ENCODE data around the gene TRMT10C. TPM values are rescaled to one million over a fixed set of nuclear protein-coding genes. Genes with fewer than 3 reads are reported as not detected.
"Not testable (repeated sequence)": the region's sequence is repeated elsewhere in the genome, so short reads cannot be mapped to it uniquely, and the experiment has no call there.

Gene TRMT10C
- total RNA-seq, 2 donors from 2014 or later: 29.7 to 43.5 TPM

- Mint-ChIP-seq H3K4me3 (no peak overlapping the region), H3K4me1 (ENCODE audit: low read depth in 2 of 2) (peaks cover 20 to 27% of the 10 kb centered on the region in 2 donors), H3K27ac (no peak overlapping the region), H3K27me3 (peaks cover 0 to 3% of the 10 kb centered on the region in 2 donors), H3K36me3 (peaks cover 14% of the 10 kb centered on the region), H3K9me3 (no peaks in the 10 kb centered on the region)
- DNase-seq (ENCODE audit: low spot score) (no peak), ATAC-seq (no peak)
Observed at GRCh38 chr3:101571028-101571895, 9.6 kb downstream of the TRMT10C start.

GRCh38 chr3:101573449-101574387, 12.1 kb downstream of the TRMT10C start, which contains the start of gene PCNP:
Gene PCNP, plus strand, starts transcription at chr3:101574180. Its CDS starts 36 bp downstream, at chr3:101574216.
- peak within 1 kb of the TSS; percentile 79 to 91 for H3K27ac Mint-ChIP-seq
- peaks cover 0 to 3% of the 10 kb centered on the region in 2 donors for H3K27me3 Mint-ChIP-seq
- H3K4me3 Mint-ChIP-seq: peak within 1 kb of the TSS; percentile 87
- peak; percentile 99 for DNase-seq (ENCODE audit: low spot score)
- ATAC-seq: peak; percentile 93 to 95
- H3K9me3 Mint-ChIP-seq: no peaks in the 10 kb centered on the region
- peaks cover 24 to 34% of the 10 kb centered on the region in 2 donors for H3K4me1 Mint-ChIP-seq (ENCODE audit: low read depth in 2 of 2)
- peaks cover 5% of the 10 kb centered on the region for H3K36me3 Mint-ChIP-seq

- H3K4me1 Mint-ChIP-seq (ENCODE audit: low read depth in 2 of 2): peaks cover 26 to 40% of the 10 kb centered on the region in 2 donors
Observed at GRCh38 chr3:101574388-101575112, 12.9 kb downstream of the TRMT10C start.

GRCh38 chr3:101577286-101577685, 15.6 kb downstream of the TRMT10C start:
- Mint-ChIP-seq H3K27ac (no peak overlapping the region), H3K36me3 (peaks cover 11% of the 10 kb centered on the region), H3K27me3 (no peaks in the 10 kb centered on the region), H3K4me1 (ENCODE audit: low read depth in 2 of 2) (peaks cover 34 to 46% of the 10 kb centered on the region in 2 donors), H3K9me3 (no peaks in the 10 kb centered on the region), H3K4me3 (no peak overlapping the region)
- ATAC-seq (no peak), DNase-seq (ENCODE audit: low spot score) (no peak)

More at GRCh38 chr3:101574388-101575112, 12.9 kb downstream of the TRMT10C start:
- Mint-ChIP-seq H3K27ac (peak overlapping the region; percentile 79 to 91), H3K36me3 (peaks cover 6% of the 10 kb centered on the region), H3K9me3 (no peaks in the 10 kb centered on the region), H3K27me3 (peaks cover 0 to 3% of the 10 kb centered on the region in 2 donors), H3K4me3 (peak overlapping the region; percentile 87)
- DNase-seq (ENCODE audit: low spot score) (peak; percentile 62), ATAC-seq (peak; percentile 74 to 75)

GRCh38 chr3:101588616-101589015, 26.9 kb downstream of the TRMT10C start:
- Mint-ChIP-seq H3K27me3 (no peaks in the 10 kb centered on the region), H3K27ac (peak overlapping the region in 1 of 2 donors; percentile 33), H3K36me3 (peaks cover 14% of the 10 kb centered on the region), H3K4me1 (ENCODE audit: low read depth in 2 of 2) (peaks cover 19% of the 10 kb centered on the region in 2 donors), H3K9me3 (no peaks in the 10 kb centered on the region), H3K4me3 (no peak overlapping the region)
- no peak for DNase-seq (ENCODE audit: low spot score)
- ATAC-seq: no peak

- DNase-seq (ENCODE audit: low spot score) (no peak), ATAC-seq (no peak)
- no peak overlapping the region for H3K27ac Mint-ChIP-seq
- peaks cover 9% of the 10 kb centered on the region for H3K36me3 Mint-ChIP-seq
- H3K27me3 Mint-ChIP-seq: no peaks in the 10 kb centered on the region
- no peak overlapping the region for H3K4me3 Mint-ChIP-seq
- no peaks in the 10 kb centered on the region for H3K9me3 Mint-ChIP-seq
- peaks cover 13 to 14% of the 10 kb centered on the region in 2 donors for H3K4me1 Mint-ChIP-seq (ENCODE audit: low read depth in 2 of 2)
Observed at GRCh38 chr3:101591071-101591470, 29.4 kb downstream of the TRMT10C start.

- no peak overlapping the region for H3K27ac Mint-ChIP-seq
- no peak for ATAC-seq
Observed at GRCh38 chr3:101602731-101603130, 41.1 kb downstream of the TRMT10C start.

GRCh38 chr3:101603184-101603583, 41.5 kb downstream of the TRMT10C start:
- H3K27me3 Mint-ChIP-seq: no peaks in the 10 kb centered on the region
- ATAC-seq: no peak
- H3K9me3 Mint-ChIP-seq: no peaks in the 10 kb centered on the region
- H3K4me3 Mint-ChIP-seq: no peak overlapping the region
- no peak for DNase-seq (ENCODE audit: low spot score)
- no peaks in the 10 kb centered on the region for H3K4me1 Mint-ChIP-seq (ENCODE audit: low read depth in 2 of 2)
- no peak overlapping the region for H3K27ac Mint-ChIP-seq
- no peaks in the 10 kb centered on the region for H3K36me3 Mint-ChIP-seq

More at GRCh38 chr3:101602731-101603130, 41.1 kb downstream of the TRMT10C start:
- Mint-ChIP-seq H3K4me3 (no peak overlapping the region), H3K4me1 (ENCODE audit: low read depth in 2 of 2) (no peaks in the 10 kb centered on the region), H3K36me3 (no peaks in the 10 kb centered on the region), H3K9me3 (no peaks in the 10 kb centered on the region), H3K27me3 (no peaks in the 10 kb centered on the region)
- no peak for DNase-seq (ENCODE audit: low spot score)

- H3K27me3 Mint-ChIP-seq; H3K4me1 Mint-ChIP-seq (ENCODE audit: low read depth in 2 of 2); H3K4me3 Mint-ChIP-seq; DNase-seq (ENCODE audit: low spot score); H3K27ac Mint-ChIP-seq; H3K36me3 Mint-ChIP-seq; ATAC-seq; H3K9me3 Mint-ChIP-seq: not testable (repeated sequence)
Observed at GRCh38 chr3:101605398-101605797, 43.7 kb downstream of the TRMT10C start.

GRCh38 chr3:101611023-101611422, 49.4 kb downstream of the TRMT10C start:
- H3K27me3 Mint-ChIP-seq: no peaks in the 10 kb centered on the region
- DNase-seq (ENCODE audit: low spot score): no peak
- no peak overlapping the region for H3K4me3 Mint-ChIP-seq
- no peaks in the 10 kb centered on the region for H3K9me3 Mint-ChIP-seq
- no peak for ATAC-seq
- no peaks in the 10 kb centered on the region for H3K36me3 Mint-ChIP-seq
- no peak overlapping the region for H3K27ac Mint-ChIP-seq
- no peaks in the 10 kb centered on the region for H3K4me1 Mint-ChIP-seq (ENCODE audit: low read depth in 2 of 2)

- not testable (repeated sequence) for H3K4me3 Mint-ChIP-seq; H3K4me1 Mint-ChIP-seq (ENCODE audit: low read depth in 2 of 2); H3K36me3 Mint-ChIP-seq; DNase-seq (ENCODE audit: low spot score); H3K27me3 Mint-ChIP-seq; H3K9me3 Mint-ChIP-seq; H3K27ac Mint-ChIP-seq; ATAC-seq
Observed at GRCh38 chr3:101613014-101613413, 51.3 kb downstream of the TRMT10C start.

- DNase-seq (ENCODE audit: low spot score): no peak
- ATAC-seq: no peak
Observed at GRCh38 chr3:101615525-101615924, 53.9 kb downstream of the TRMT10C start.

More at GRCh38 chr3:101615525-101615924, 53.9 kb downstream of the TRMT10C start:
- no peak overlapping the region for H3K4me3 Mint-ChIP-seq
- H3K36me3 Mint-ChIP-seq: no peaks in the 10 kb centered on the region
- no peaks in the 10 kb centered on the region for H3K4me1 Mint-ChIP-seq (ENCODE audit: low read depth in 2 of 2)
- no peak overlapping the region for H3K27ac Mint-ChIP-seq
- no peaks in the 10 kb centered on the region for H3K27me3 Mint-ChIP-seq
- no peaks in the 10 kb centered on the region for H3K9me3 Mint-ChIP-seq
